Measurements from ENCODE around the gene FXR2.

GRCh38 chr17:7646457-7646856, 31.8 kb upstream of the FXR2 start:
- TF ChIP-seq ATF3 (CRISPR knock-in tag; conservative IDR thresholded peaks at IDR 0.05), result no peak
- TF ChIP-seq CTCF (IDR thresholded peaks at IDR 0.05), result no peak
- TF ChIP-seq SP1 (CRISPR knock-in tag; conservative IDR thresholded peaks at IDR 0.05), result no peak
- TF ChIP-seq ZNF281 (CRISPR knock-in tag; IDR thresholded peaks at IDR 0.05), result no peak
- TF ChIP-seq FOXK1 (CRISPR knock-in tag; IDR thresholded peaks at IDR 0.05), result no peak
- no peak for TF ChIP-seq NFYB (CRISPR knock-in tag; conservative IDR thresholded peaks at IDR 0.05; ENCODE audit: low read depth)
- TF ChIP-seq MAX (CRISPR knock-in tag; IDR thresholded peaks at IDR 0.05), result no peak
- no peak for TF ChIP-seq NR1H2 (CRISPR knock-in tag; IDR thresholded peaks at IDR 0.05)
- TF ChIP-seq RELA (CRISPR knock-in tag; IDR thresholded peaks at IDR 0.05; ENCODE audit: borderline replicate concordance), result no peak
- TF ChIP-seq ELF4 (CRISPR knock-in tag; IDR thresholded peaks at IDR 0.05; ENCODE audit: low read depth), result no peak
- TF ChIP-seq MXD4 (CRISPR knock-in tag; IDR thresholded peaks at IDR 0.05; ENCODE audit: borderline replicate concordance), result no peak
- no peak for TF ChIP-seq CREB1 (CRISPR knock-in tag; IDR thresholded peaks at IDR 0.05)
